IMR-90 (cell line): ENCODE data around the gene SLCO3A1. TPM values are rescaled to one million over a fixed set of nuclear protein-coding genes. Genes with fewer than 3 reads are reported as not detected.

Experiments
- ATAC-seq: fragments of 200-7000 bp; cut with Tn5 transposase; 2 replicates; pipeline ENCODE4 v1.9.1; 2020; ENCODE audit warnings: low read depth, mild to moderate bottlenecking, moderate library complexity
- BruUV-seq: library from RNA; stranded (reverse); fragments of 400-500 nt; replicated peaks from 2 replicates; lab custom pipeline; 2021; lab: Mats Ljungman, UMichigan
- CTCF ChIA-PET: fragments of 300-600 bp; formaldehyde crosslinking; extraction: SDS; loops from one replicate; lab custom pipeline; 2021; ENCODE audit warnings: antibody characterized with exemption; lab: Yijun Ruan, JAX
- POLR2A ChIA-PET: fragments of 300-600 bp; sonication (Branson Sonifier 250); formaldehyde crosslinking; loops from one replicate; lab custom pipeline; 2022; ENCODE audit warnings: antibody characterized with exemption; ENCODE audit not compliant: unreplicated experiment; lab: Charles Lee
- DNase-seq: peaks from one replicate; pipeline ENCODE4 v3.0.0; 2013
- H2AFZ ChIP-seq: replicated peaks from 2 replicates; pipeline ENCODE3; 2013; ENCODE audit warnings: low read length, mild to moderate bottlenecking; ENCODE audit not compliant: poor library complexity
- H2AK5ac ChIP-seq: 2 replicates; pipeline ENCODE4 v1.6.1; 2013; ENCODE audit warnings: low read depth, low read length, inconsistent platforms
- H2AK9ac ChIP-seq: replicated peaks from 2 replicates; pipeline ENCODE3; 2013; ENCODE audit warnings: mild to moderate bottlenecking, low read depth, low read length, moderate library complexity; ENCODE audit not compliant: poor library complexity
- H2BK120ac ChIP-seq: 2 replicates; pipeline ENCODE4 v1.6.1; 2013; ENCODE audit warnings: low read depth, low read length, inconsistent platforms
- H2BK15ac ChIP-seq: 3 replicates; pipeline ENCODE4 v1.6.1; 2013; ENCODE audit warnings: low read depth, low read length, inconsistent platforms
- H2BK20ac ChIP-seq: 2 replicates; pipeline ENCODE4 v1.6.1; 2013; ENCODE audit warnings: low read depth, mild to moderate bottlenecking, inconsistent platforms, low read length, moderate library complexity
- H2BK5ac ChIP-seq: 2 replicates; pipeline ENCODE4 v1.6.1; 2013; ENCODE audit warnings: mild to moderate bottlenecking, low read depth, low read length, inconsistent platforms; ENCODE audit not compliant: poor library complexity, severe bottlenecking
- H3K14ac ChIP-seq: replicated peaks from 2 replicates; pipeline ENCODE4 v1.6.1; 2013; ENCODE audit warnings: low read depth, low read length, inconsistent platforms
- H3K18ac ChIP-seq: 2 replicates; pipeline ENCODE4 v1.6.1; 2013; ENCODE audit warnings: low read depth, low read length, control low read depth
- H3K23ac ChIP-seq: 2 replicates; pipeline ENCODE4 v1.6.1; 2013; ENCODE audit warnings: low read depth, low read length, inconsistent platforms
- H3K27ac ChIP-seq: 2 replicates; pipeline ENCODE4 v1.5.1; 2013; ENCODE audit warnings: mild to moderate bottlenecking, control low read depth, low read length; ENCODE audit not compliant: insufficient read depth
- H3K27me3 ChIP-seq: 2 replicates; pipeline ENCODE4 v1.6.1; 2013; ENCODE audit warnings: low read length; ENCODE audit not compliant: control insufficient read depth, insufficient read depth
- H3K36me3 ChIP-seq: 2 replicates; pipeline ENCODE4 v1.6.1; 2013; ENCODE audit warnings: low read length, mixed read lengths; ENCODE audit not compliant: control insufficient read depth, insufficient read depth
- H3K4ac ChIP-seq: 2 replicates; pipeline ENCODE4 v1.6.1; 2013; ENCODE audit warnings: low read depth, low read length, inconsistent platforms
- H3K4me1 ChIP-seq: 2 replicates; pipeline ENCODE4 v1.6.1; 2013; ENCODE audit warnings: low read length, mixed read lengths; ENCODE audit not compliant: control insufficient read depth, insufficient read depth
- H3K4me2 ChIP-seq: 2 replicates; pipeline ENCODE4 v1.6.1; 2013; ENCODE audit warnings: low read depth, mild to moderate bottlenecking, control low read depth, low read length, moderate library complexity
- H3K4me3 ChIP-seq: 2 replicates; pipeline ENCODE4 v1.5.1; 2013; ENCODE audit warnings: low read depth, mild to moderate bottlenecking, control low read depth, low read length, moderate library complexity; ENCODE audit not compliant: insufficient read depth
- H3K56ac ChIP-seq: 2 replicates; pipeline ENCODE4 v1.6.1; 2013; ENCODE audit warnings: low read length, inconsistent platforms; ENCODE audit not compliant: insufficient read depth; ENCODE audit errors: extremely low read depth
- H3K79me1 ChIP-seq, 2 experiments: 2 replicates each; pipeline ENCODE4 v1.6.1; 2013; ENCODE audit warnings: low read length in 2 of 2, inconsistent platforms in 1 of 2, low read depth in 1 of 2
- H3K9ac ChIP-seq: 2 replicates; pipeline ENCODE4 v1.6.1; 2013; ENCODE audit warnings: low read depth, low read length, control low read depth
- H3K9me1 ChIP-seq: 2 replicates; pipeline ENCODE4 v1.6.1; 2013; ENCODE audit warnings: low read length, inconsistent platforms; ENCODE audit not compliant: insufficient read depth
- H3K9me3 ChIP-seq: 2 replicates; pipeline ENCODE4 v1.6.1; 2013; ENCODE audit warnings: low read length; ENCODE audit not compliant: control insufficient read depth, insufficient read depth
- H4K20me1 ChIP-seq: 2 replicates; pipeline ENCODE4 v1.6.1; 2013; ENCODE audit warnings: low read length, inconsistent platforms; ENCODE audit not compliant: insufficient read depth
- H4K5ac ChIP-seq: 2 replicates; pipeline ENCODE4 v1.6.1; 2013; ENCODE audit warnings: mild to moderate bottlenecking, low read depth, low read length, control low read depth
- H4K8ac ChIP-seq, 2 experiments: 2 replicates each; pipeline ENCODE4 v1.6.1; 2013; ENCODE audit warnings: low read depth in 2 of 2, low read length in 2 of 2, control low read depth in 1 of 2, inconsistent platforms in 1 of 2
- H4K91ac ChIP-seq: 2 replicates; pipeline ENCODE4 v1.6.1; 2013; ENCODE audit warnings: low read depth, low read length, inconsistent platforms; ENCODE audit not compliant: insufficient read depth
- MXI1 ChIP-seq: IDR thresholded peaks from 2 replicates; pipeline ENCODE4 v1.6.1; 2012; ENCODE audit warnings: low read depth, mild to moderate bottlenecking, low read length, moderate library complexity, borderline replicate concordance
- POLR2A ChIP-seq: IDR thresholded peaks from 2 replicates; pipeline ENCODE4 v1.6.1; 2012; ENCODE audit warnings: mild to moderate bottlenecking, low read depth, low read length
- WGBS, 2 experiments: methylation state at CpG; one replicate each; pipeline versions ENCODE4 v1.1.5 to v1.1.7; 2013; ENCODE audit warnings: missing lambda C conversion rate in 2 of 2; ENCODE audit not compliant: insufficient read length in 1 of 2; ENCODE audit errors: extremely low coverage in 2 of 2; 5-methylcytosine and 5-hydroxymethylcytosine counted together
- dilution Hi-C: fragments of 300-500 bp; cut with HindIII; formaldehyde crosslinking; loops from one replicate; pipeline ENCODE4 v1.14.3; 2018; ENCODE audit warnings: low sequenced_read_pairs; ENCODE audit not compliant: unreplicated experiment
- in situ Hi-C: fragments of 300-500 bp; cut with MboI; formaldehyde crosslinking; loops from 3 replicates; pipeline ENCODE4 v1.14.3; 2019; ENCODE audit warnings: low sequenced_read_pairs, inconsistent platforms, mixed read lengths
- intact Hi-C: fragments of 100-400 bp; cut with micrococcal nuclease; formaldehyde crosslinking; loops from 2 replicates; pipeline ENCODE4 v1.10.0; 2022
- polyA plus RNA-seq, 3 experiments: library from polyadenylated mRNA; depleted of rRNA; stranded (reverse); fragments of >200 nt; gene quantifications; 2 replicates each; pipeline ENCODE4 v1.2.3, GENCODE V29; 2012; ENCODE audit warnings: low replicate concordance in 1 of 3
- total RNA-seq: library from RNA; depleted of rRNA; stranded (reverse); fragments of >200 nt; gene quantifications from 2 replicates; pipeline ENCODE4 v1.2.3, GENCODE V29; 2012

The SLCO3A1 gene
- total and polyA plus RNA-seq, 2 of the 4 experiments (the other 2 are of a cell fraction), result 4.7 to 8.1 TPM

DNA sequence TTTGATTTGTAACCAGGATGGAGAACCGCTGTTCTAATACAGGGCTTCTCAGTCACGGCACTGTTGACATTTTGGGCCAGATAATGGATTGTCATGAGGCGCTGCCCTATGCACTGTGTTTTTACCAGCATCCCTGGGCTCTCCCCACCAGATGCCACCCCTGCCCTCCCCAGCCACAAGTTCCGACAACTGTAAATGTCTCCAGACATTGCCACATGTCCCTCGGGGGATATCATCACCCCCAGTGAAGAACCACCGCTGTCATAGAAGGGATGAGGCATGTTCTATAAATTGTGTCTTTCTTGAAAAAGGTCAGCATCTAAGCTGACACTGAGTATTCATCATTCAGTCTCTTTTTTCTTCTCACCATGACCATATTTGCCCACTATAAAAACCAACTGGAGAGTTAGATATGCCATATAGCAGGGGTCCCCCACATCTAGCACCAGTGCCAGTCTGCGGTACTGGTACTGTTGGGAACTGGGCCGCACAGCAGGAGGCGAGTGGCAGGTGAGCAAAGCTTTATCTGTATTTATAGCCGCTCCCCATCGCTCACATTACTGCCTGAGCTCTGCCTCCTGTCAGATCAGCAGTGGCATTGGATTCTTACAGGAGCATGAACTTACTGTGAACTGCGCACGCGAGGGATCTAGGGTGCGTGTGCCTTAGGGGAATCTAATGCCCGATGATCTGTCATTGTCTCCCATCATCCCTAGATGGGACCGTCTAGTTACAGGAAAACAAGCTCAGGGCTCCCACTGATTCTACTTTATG, 279.7 kb downstream of the SLCO3A1 start:
- H4K5ac ChIP-seq, result no peak overlapping the region
- H2BK120ac ChIP-seq, result no peak overlapping the region
- DNase-seq (no peak), ATAC-seq (no peak)
- no peak overlapping the region for H2AK9ac ChIP-seq
- H3K9me3 ChIP-seq, result no peaks in the 10 kb centered on the region
- H4K91ac ChIP-seq, result no peak overlapping the region
- no TSS peak for BruUV-seq
- no peak overlapping the region for H3K4ac ChIP-seq
- H2BK15ac ChIP-seq, result no peak overlapping the region
- no peak for TF ChIP-seq POLR2A
- no peak for TF ChIP-seq MXI1
- no peak overlapping the region for H3K56ac ChIP-seq
- H3K14ac ChIP-seq, result no peak overlapping the region
- H3K4me2 ChIP-seq, result no peak overlapping the region
- CTCF ChIA-PET, result no interaction called here
- no peak overlapping the region for H3K18ac ChIP-seq
- H3K4me3 ChIP-seq, result no peak overlapping the region
- no peak overlapping the region for H2BK20ac ChIP-seq
- H4K20me1 ChIP-seq, result no peaks in the 10 kb centered on the region
- 93% methylated on average over 7 of the region's 17 CpGs; no CpG with 5 or more reads in 1 of the 2 experiments for WGBS, 2 experiments
- POLR2A ChIA-PET, result no interaction called here
- H2AFZ ChIP-seq, result no peak overlapping the region
- H4K8ac ChIP-seq, result no peak overlapping the region
- H3K9me1 ChIP-seq, result no peaks in the 10 kb centered on the region
- in situ Hi-C loops (no loop called here), intact Hi-C loops (no loop called here), dilution Hi-C loops (no loop called here)
- no peaks in the 10 kb centered on the region for H3K36me3 ChIP-seq
- no peaks in the 10 kb centered on the region for H3K27me3 ChIP-seq
- no peak overlapping the region for H3K9ac ChIP-seq
- H2BK5ac ChIP-seq, result no peak overlapping the region
- H3K27ac ChIP-seq, result no peak overlapping the region
- H3K4me1 ChIP-seq, result no peaks in the 10 kb centered on the region
- H2AK5ac ChIP-seq, result no peak overlapping the region
- no peak overlapping the region for H3K23ac ChIP-seq
- H3K79me1 ChIP-seq, result no peaks in the 10 kb centered on the region
